ENCODE measurements around the gene GPR137C.
"Not testable (repeated sequence)": the region's sequence is repeated elsewhere in the genome, so short reads cannot be mapped to it uniquely, and the experiment has no call there.

GPR137C gene

GRCh38 chr14:52563120-52563519 is 10.5 kb downstream of the GPR137C start:
- peak; percentile 72 for DNase-seq (ENCODE audit: low read depth)

- not testable (repeated sequence) for DNase-seq (ENCODE audit: low read depth)
Measured at GRCh38 chr14:52568454-52568853, 15.8 kb downstream of the GPR137C start.

- no peak for DNase-seq (ENCODE audit: low read depth)
Measured at GRCh38 chr14:52575858-52576257, 23.2 kb downstream of the GPR137C start.

- DNase-seq (ENCODE audit: low read depth): no peak
Measured at GRCh38 chr14:52583544-52583943, 30.9 kb downstream of the GPR137C start.

- no peak for DNase-seq (ENCODE audit: low read depth)
Measured at GRCh38 chr14:52589646-52590045, 37.0 kb downstream of the GPR137C start.

GRCh38 chr14:52590318-52590717 is 37.7 kb downstream of the GPR137C start:
- DNase-seq (ENCODE audit: low read depth): no peak

- DNase-seq (ENCODE audit: low read depth): no peak
Measured at GRCh38 chr14:52596320-52596719, 43.7 kb downstream of the GPR137C start.

- DNase-seq (ENCODE audit: low read depth): no peak
Measured at GRCh38 chr14:52596861-52597260, 44.2 kb downstream of the GPR137C start.

- DNase-seq (ENCODE audit: low read depth): no peak
Measured at GRCh38 chr14:52598568-52598967, 45.9 kb downstream of the GPR137C start.

GRCh38 chr14:52599974-52600373 is 47.3 kb downstream of the GPR137C start:
- no peak for DNase-seq (ENCODE audit: low read depth)

GRCh38 chr14:52602131-52602530 is 49.5 kb downstream of the GPR137C start:
- no peak for DNase-seq (ENCODE audit: low read depth)

- no peak for DNase-seq (ENCODE audit: low read depth)
Measured at GRCh38 chr14:52607061-52607460, 54.4 kb downstream of the GPR137C start.

- DNase-seq (ENCODE audit: low read depth): no peak
Measured at GRCh38 chr14:52609445-52610044, 56.9 kb downstream of the GPR137C start.

GRCh38 chr14:52610187-52610586 is 57.6 kb downstream of the GPR137C start:
- DNase-seq (ENCODE audit: low read depth): no peak

GRCh38 chr14:52618602-52619001 is 66.0 kb downstream of the GPR137C start:
- DNase-seq (ENCODE audit: low read depth): no peak

GRCh38 chr14:52619687-52620086 is 67.1 kb downstream of the GPR137C start:
- DNase-seq (ENCODE audit: low read depth): no peak

GRCh38 chr14:52640137-52640536 is 87.5 kb downstream of the GPR137C start:
- DNase-seq (ENCODE audit: low read depth): no peak

- DNase-seq (ENCODE audit: low read depth): peak; percentile 50
Measured at GRCh38 chr14:52641745-52642144, 89.1 kb downstream of the GPR137C start.

GRCh38 chr14:52649511-52649910 is 96.9 kb downstream of the GPR137C start:
- no peak for DNase-seq (ENCODE audit: low read depth)

GRCh38 chr14:52650774-52651173 is 98.1 kb downstream of the GPR137C start:
- peak; percentile 11 for DNase-seq (ENCODE audit: low read depth)

GRCh38 chr14:52656905-52657304 is 104.3 kb downstream of the GPR137C start:
- DNase-seq (ENCODE audit: low read depth): no peak

- no peak for DNase-seq (ENCODE audit: low read depth)
Measured at GRCh38 chr14:52660325-52660724, 107.7 kb downstream of the GPR137C start.

- no peak for DNase-seq (ENCODE audit: low read depth)
Measured at GRCh38 chr14:52660832-52661231, 108.2 kb downstream of the GPR137C start.

- DNase-seq (ENCODE audit: low read depth): no peak
Measured at GRCh38 chr14:52661314-52661713, 108.7 kb downstream of the GPR137C start.

- no peak for DNase-seq (ENCODE audit: low read depth)
Measured at GRCh38 chr14:52663850-52664249, 111.2 kb downstream of the GPR137C start.
